ENCODE measurements around the gene CD274. TPM values are rescaled to one million over a fixed set of nuclear protein-coding genes. Genes with fewer than 3 reads are reported as not detected.
"Not testable (repeated sequence)": the region's sequence is repeated elsewhere in the genome, so short reads cannot be mapped to it uniquely, and the experiment has no call there.

Gene CD274
- total RNA-seq, 1 donor from 2014 or later = 2.2 TPM

DNA sequence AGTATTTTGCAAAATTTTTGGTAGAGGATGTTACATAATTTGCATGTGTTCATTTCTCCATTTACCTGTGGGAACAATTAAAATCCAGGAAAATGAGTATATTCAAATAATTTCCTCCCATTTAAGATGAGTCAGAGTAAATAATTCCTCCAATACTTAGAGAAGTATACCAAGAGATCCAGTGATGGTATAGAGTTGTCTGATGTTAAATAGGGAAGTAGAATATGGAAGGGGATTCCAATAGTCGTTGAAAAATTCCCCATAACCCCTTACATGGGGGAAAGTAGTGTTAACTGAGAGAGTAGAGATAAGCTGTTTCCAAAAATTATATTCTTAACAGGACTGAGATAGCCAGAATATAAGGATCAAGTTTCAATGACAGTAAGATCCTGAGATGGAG, 15.7 kb downstream of the CD274 start:
- no peaks in the 10 kb centered on the region for H3K9me3 ChIP-seq
- no peak overlapping the region for H3K27ac ChIP-seq
- intact Hi-C loops (cut with DNase I) = no loop called here
- no peak overlapping the region for H3K4me3 ChIP-seq
- peaks cover 4 to 6% of the 10 kb centered on the region in 2 donors for H3K36me3 ChIP-seq
- TF ChIP-seq POLR2A (IDR thresholded peaks at IDR 0.05) (no peak), POLR2AphosphoS5 (IDR thresholded peaks at IDR 0.05; ENCODE audit: insufficient read depth in 1 of 2, low read depth in 1 of 2) (no peak)
- TF ChIP-seq, protein P1, sequence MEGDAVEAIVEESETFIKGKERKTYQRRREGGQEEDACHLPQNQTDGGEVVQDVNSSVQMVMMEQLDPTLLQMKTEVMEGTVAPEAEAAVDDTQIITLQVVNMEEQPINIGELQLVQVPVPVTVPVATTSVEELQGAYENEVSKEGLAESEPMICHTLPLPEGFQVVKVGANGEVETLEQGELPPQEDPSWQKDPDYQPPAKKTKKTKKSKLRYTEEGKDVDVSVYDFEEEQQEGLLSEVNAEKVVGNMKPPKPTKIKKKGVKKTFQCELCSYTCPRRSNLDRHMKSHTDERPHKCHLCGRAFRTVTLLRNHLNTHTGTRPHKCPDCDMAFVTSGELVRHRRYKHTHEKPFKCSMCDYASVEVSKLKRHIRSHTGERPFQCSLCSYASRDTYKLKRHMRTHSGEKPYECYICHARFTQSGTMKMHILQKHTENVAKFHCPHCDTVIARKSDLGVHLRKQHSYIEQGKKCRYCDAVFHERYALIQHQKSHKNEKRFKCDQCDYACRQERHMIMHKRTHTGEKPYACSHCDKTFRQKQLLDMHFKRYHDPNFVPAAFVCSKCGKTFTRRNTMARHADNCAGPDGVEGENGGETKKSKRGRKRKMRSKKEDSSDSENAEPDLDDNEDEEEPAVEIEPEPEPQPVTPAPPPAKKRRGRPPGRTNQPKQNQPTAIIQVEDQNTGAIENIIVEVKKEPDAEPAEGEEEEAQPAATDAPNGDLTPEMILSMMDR (IDR thresholded peaks at IDR 0.05) = no peak
- H3K27me3 ChIP-seq = no peaks in the 10 kb centered on the region
- no peaks in the 10 kb centered on the region for H3K4me1 ChIP-seq
- no peak for DNase-seq (ENCODE audit: extremely low spot score in 2 of 2)

DNA sequence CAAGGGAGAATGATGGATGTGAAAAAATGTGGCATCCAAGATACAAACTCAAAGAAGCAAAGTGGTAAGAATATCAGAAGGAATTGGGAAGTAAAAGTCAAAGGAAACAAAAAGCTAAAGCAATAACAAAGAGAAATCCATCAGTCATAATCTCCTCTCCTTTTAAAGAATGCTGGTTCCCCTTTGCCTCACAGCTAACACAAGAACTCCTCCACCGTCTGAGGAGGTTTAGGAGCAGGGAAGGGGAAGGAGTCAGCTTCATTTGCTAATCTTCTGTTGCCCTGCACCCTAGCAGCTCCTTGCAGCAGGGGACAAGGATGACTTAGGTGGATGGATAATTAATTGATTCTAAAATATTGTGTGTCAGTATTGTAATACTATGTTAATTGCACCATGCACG, 16.4 kb downstream of the CD274 start:
- H3K36me3 ChIP-seq = peaks cover 4 to 6% of the 10 kb centered on the region in 2 donors
- H3K27me3 ChIP-seq = no peaks in the 10 kb centered on the region
- intact Hi-C loops (cut with DNase I) = no loop called here
- H3K4me3 ChIP-seq = no peak overlapping the region
- DNase-seq (ENCODE audit: extremely low spot score in 2 of 2) = no peak
- H3K27ac ChIP-seq = no peak overlapping the region
- no peaks in the 10 kb centered on the region for H3K4me1 ChIP-seq
- TF ChIP-seq POLR2A (IDR thresholded peaks at IDR 0.05) = no peak
- TF ChIP-seq, protein P1 (IDR thresholded peaks at IDR 0.05) = no peak
- TF ChIP-seq POLR2AphosphoS5 (IDR thresholded peaks at IDR 0.05; ENCODE audit: insufficient read depth in 1 of 2, low read depth in 1 of 2) = no peak
- no peaks in the 10 kb centered on the region for H3K9me3 ChIP-seq

DNA sequence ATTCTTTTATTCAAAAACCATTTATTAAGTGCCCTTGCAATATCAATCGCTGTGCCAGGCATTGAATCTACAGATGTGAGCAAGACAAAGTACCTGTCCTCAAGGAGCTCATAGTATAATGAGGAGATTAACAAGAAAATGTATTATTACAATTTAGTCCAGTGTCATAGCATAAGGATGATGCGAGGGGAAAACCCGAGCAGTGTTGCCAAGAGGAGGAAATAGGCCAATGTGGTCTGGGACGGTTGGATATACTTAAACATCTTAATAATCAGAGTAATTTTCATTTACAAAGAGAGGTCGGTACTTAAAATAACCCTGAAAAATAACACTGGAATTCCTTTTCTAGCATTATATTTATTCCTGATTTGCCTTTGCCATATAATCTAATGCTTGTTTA, 18.5 kb downstream of the CD274 start:
- TF ChIP-seq POLR2AphosphoS5 (IDR thresholded peaks at IDR 0.05; ENCODE audit: insufficient read depth in 1 of 2, low read depth in 1 of 2) (no peak), POLR2A (IDR thresholded peaks at IDR 0.05) (no peak)
- TF ChIP-seq, protein P1 (IDR thresholded peaks at IDR 0.05) = no peak
- no peak overlapping the region for H3K27ac ChIP-seq
- H3K27me3 ChIP-seq = no peaks in the 10 kb centered on the region
- no peak overlapping the region for H3K4me3 ChIP-seq
- intact Hi-C loops (cut with DNase I) = no loop called here
- no peaks in the 10 kb centered on the region for H3K4me1 ChIP-seq
- no peak for DNase-seq (ENCODE audit: extremely low spot score in 2 of 2)
- H3K9me3 ChIP-seq = no peaks in the 10 kb centered on the region
- no peaks in the 10 kb centered on the region for H3K36me3 ChIP-seq

DNA sequence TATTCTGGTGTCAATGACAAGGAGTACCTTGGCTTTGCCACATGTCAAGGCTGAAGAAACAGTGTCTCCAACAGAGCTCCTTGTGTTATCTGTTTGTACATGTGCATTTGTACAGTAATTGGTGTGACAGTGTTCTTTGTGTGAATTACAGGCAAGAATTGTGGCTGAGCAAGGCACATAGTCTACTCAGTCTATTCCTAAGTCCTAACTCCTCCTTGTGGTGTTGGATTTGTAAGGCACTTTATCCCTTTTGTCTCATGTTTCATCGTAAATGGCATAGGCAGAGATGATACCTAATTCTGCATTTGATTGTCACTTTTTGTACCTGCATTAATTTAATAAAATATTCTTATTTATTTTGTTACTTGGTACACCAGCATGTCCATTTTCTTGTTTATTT, 19.8 kb downstream of the CD274 start:
- Histone ChIP-seq H3K4me3 (no peak overlapping the region), H3K9me3 (no peaks in the 10 kb centered on the region), H3K27me3 (no peaks in the 10 kb centered on the region), H3K36me3 (no peaks in the 10 kb centered on the region), H3K27ac (no peak overlapping the region), H3K4me1 (no peaks in the 10 kb centered on the region)
- DNase-seq (ENCODE audit: extremely low spot score in 2 of 2) = no peak
- intact Hi-C loops (cut with DNase I) = no loop called here
- TF ChIP-seq POLR2A (IDR thresholded peaks at IDR 0.05) (no peak), POLR2AphosphoS5 (IDR thresholded peaks at IDR 0.05; ENCODE audit: insufficient read depth in 1 of 2, low read depth in 1 of 2) (no peak)
- TF ChIP-seq, protein P1 (IDR thresholded peaks at IDR 0.05) = no peak

DNA sequence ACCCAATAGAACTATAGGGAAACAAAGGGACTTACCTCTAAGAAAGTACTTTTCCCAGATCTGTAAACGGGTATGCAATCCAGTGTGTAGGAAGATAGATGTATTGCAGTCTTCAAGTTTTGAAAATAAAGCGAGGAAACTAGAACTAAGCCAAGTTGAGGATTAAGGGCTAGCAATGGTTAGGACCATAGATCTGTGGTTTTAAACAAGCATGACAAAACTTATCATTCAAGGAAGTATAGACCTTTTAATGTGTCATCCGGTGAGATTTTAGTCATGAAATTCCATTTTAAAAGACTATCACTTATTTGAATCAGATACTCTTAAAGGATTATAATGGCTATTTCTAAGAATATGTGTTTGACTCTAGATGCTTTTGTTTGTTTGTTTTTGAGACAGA, 20.5 kb downstream of the CD274 start:
- H3K4me3 ChIP-seq = no peak overlapping the region
- H3K4me1 ChIP-seq = no peaks in the 10 kb centered on the region
- H3K36me3 ChIP-seq = no peaks in the 10 kb centered on the region
- H3K27ac ChIP-seq = no peak overlapping the region
- H3K27me3 ChIP-seq = no peaks in the 10 kb centered on the region
- intact Hi-C loops (cut with DNase I) = no loop called here
- H3K9me3 ChIP-seq = no peaks in the 10 kb centered on the region
- DNase-seq (ENCODE audit: extremely low spot score in 2 of 2) = no peak
- TF ChIP-seq POLR2AphosphoS5 (IDR thresholded peaks at IDR 0.05; ENCODE audit: insufficient read depth in 1 of 2, low read depth in 1 of 2) (no peak), POLR2A (IDR thresholded peaks at IDR 0.05) (no peak)
- TF ChIP-seq, protein P1 (IDR thresholded peaks at IDR 0.05) = no peak

DNA sequence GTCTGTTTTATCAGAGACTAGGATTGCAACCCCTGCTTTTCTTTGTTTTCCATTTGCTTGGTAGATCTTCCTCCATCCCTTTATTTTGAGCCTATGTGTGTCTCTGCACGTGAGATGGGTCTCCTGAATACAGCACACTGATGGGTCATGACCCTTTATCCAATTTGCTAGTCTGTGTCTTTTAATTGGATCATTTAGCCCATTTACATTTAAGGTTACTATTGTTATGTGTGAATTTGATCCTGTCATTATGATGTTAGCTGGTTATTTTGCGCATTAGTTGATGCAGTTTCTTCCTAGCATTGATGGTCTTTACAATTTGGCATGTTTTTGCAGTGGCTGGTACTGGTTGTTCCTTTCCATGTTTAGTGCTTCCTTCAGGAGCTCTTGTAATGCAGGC, 25.3 kb downstream of the CD274 start:
- intact Hi-C loops (cut with DNase I); H3K27ac ChIP-seq; H3K36me3 ChIP-seq; H3K4me3 ChIP-seq; DNase-seq (ENCODE audit: extremely low spot score in 2 of 2); H3K27me3 ChIP-seq; H3K9me3 ChIP-seq; H3K4me1 ChIP-seq: not testable (repeated sequence)

Measured in vagina (tissue), 2 donors.